HFFc6 (cell line): Measurements from ENCODE around the gene LINC01488. TPM values are rescaled to one million over a fixed set of nuclear protein-coding genes. Genes with fewer than 3 reads are reported as not detected.

ENCODE experiments used
- DNase-seq: peaks from one replicate; pipeline ENCODE4 v3.0.0-alpha.2; 2018
- H3K27ac Mint-ChIP-seq: 2 replicates; pipeline ENCODE4 v1.8.0; 2020; ENCODE audit warnings: mild to moderate bottlenecking, mixed read lengths
- H3K27me3 Mint-ChIP-seq: 2 replicates; pipeline ENCODE4 v1.8.0; 2021; ENCODE audit warnings: mild to moderate bottlenecking, moderate library complexity, mixed read lengths; ENCODE audit not compliant: insufficient read depth
- H3K36me3 Mint-ChIP-seq: 2 replicates; pipeline ENCODE4 v1.8.0; 2021; ENCODE audit warnings: low read depth, mixed read lengths
- H3K4me1 Mint-ChIP-seq: 2 replicates; pipeline ENCODE4 v1.8.0; 2020; ENCODE audit warnings: low read depth, mixed read lengths
- H3K4me3 Mint-ChIP-seq: 2 replicates; pipeline ENCODE4 v1.8.0; 2020; ENCODE audit warnings: mild to moderate bottlenecking, moderate library complexity, mixed read lengths
- H3K9me3 Mint-ChIP-seq: 2 replicates; pipeline ENCODE4 v1.8.0; 2020; ENCODE audit warnings: mild to moderate bottlenecking, mixed read lengths
- CTCF ChIP-seq: fragments of 200-600 bp; sonication (generic); IDR thresholded peaks from 2 replicates; pipeline ENCODE4 v1.5.0; 2021; ENCODE audit warnings: antibody characterized with exemption, mild to moderate bottlenecking
- total RNA-seq, 6 experiments: library from RNA; stranded (reverse); fragmentation: NEBNext Ultra II Directional; extraction: Animal tissue kit (Norgen Biotek cat#: 25700); gene quantifications; 2 replicates in 1 of 6; 3 replicates in 5 of 6; pipeline ENCODE4 v1.2.3, GENCODE V29; 2021

The LINC01488 gene
- total RNA-seq, 6 experiments from 2014 or later: not detected

- H3K27ac Mint-ChIP-seq: no peak overlapping the region
- no peak for TF ChIP-seq CTCF
Measured at GRCh38 chr11:69467646-69468045, 13.8 kb upstream of the LINC01488 start.

GRCh38 chr11:69468221-69468620 is 13.2 kb upstream of the LINC01488 start:
- DNase-seq: no peak
- Mint-ChIP-seq H3K36me3 (peaks cover 5% of the 10 kb centered on the region), H3K27ac (no peak overlapping the region), H3K4me3 (no peak overlapping the region), H3K9me3 (peaks cover 7% of the 10 kb centered on the region), H3K27me3 (peaks cover 5% of the 10 kb centered on the region; the same call in 1 of the 2 replicates), H3K4me1 (peaks cover 7% of the 10 kb centered on the region)
- no peak for TF ChIP-seq CTCF

More at GRCh38 chr11:69467646-69468045, 13.8 kb upstream of the LINC01488 start:
- Mint-ChIP-seq H3K9me3 (peaks cover 6% of the 10 kb centered on the region), H3K36me3 (0 out of 2 replicates have a peak, but pooled peaks cover 4% of the 10 kb centered on the region), H3K27me3 (peaks cover 5% of the 10 kb centered on the region; the same call in 1 of the 2 replicates), H3K4me3 (no peak overlapping the region), H3K4me1 (peaks cover 8% of the 10 kb centered on the region)
- no peak for DNase-seq

GRCh38 chr11:69468911-69469885 is 12.3 kb upstream of the LINC01488 start:
- DNase-seq: no peak
- no peak overlapping the region for H3K4me3 Mint-ChIP-seq
- no peaks in the 10 kb centered on the region for H3K4me1 Mint-ChIP-seq
- no peak overlapping the region for H3K27ac Mint-ChIP-seq
- no peak for TF ChIP-seq CTCF
- H3K36me3 Mint-ChIP-seq: peaks cover 11% of the 10 kb centered on the region
- H3K27me3 Mint-ChIP-seq: peaks cover 5% of the 10 kb centered on the region; the same call in 1 of the 2 replicates
- H3K9me3 Mint-ChIP-seq: peaks cover 14% of the 10 kb centered on the region

GRCh38 chr11:69470301-69470700 is 11.2 kb upstream of the LINC01488 start:
- H3K9me3 Mint-ChIP-seq: peaks cover 16% of the 10 kb centered on the region
- H3K27ac Mint-ChIP-seq: no peak overlapping the region
- H3K4me1 Mint-ChIP-seq: no peaks in the 10 kb centered on the region
- H3K27me3 Mint-ChIP-seq: peaks cover 5% of the 10 kb centered on the region; the same call in 1 of the 2 replicates
- no peak for DNase-seq
- no peak overlapping the region for H3K4me3 Mint-ChIP-seq
- TF ChIP-seq CTCF: no peak
- peaks cover 11% of the 10 kb centered on the region for H3K36me3 Mint-ChIP-seq

GRCh38 chr11:69470793-69471728 is 10.4 kb upstream of the LINC01488 start:
- Mint-ChIP-seq H3K27ac (no peak overlapping the region), H3K36me3 (peaks cover 11% of the 10 kb centered on the region), H3K4me1 (no peaks in the 10 kb centered on the region), H3K4me3 (no peak overlapping the region), H3K9me3 (peaks cover 16% of the 10 kb centered on the region), H3K27me3 (peaks cover 5% of the 10 kb centered on the region; the same call in 1 of the 2 replicates)
- no peak for TF ChIP-seq CTCF
- no peak for DNase-seq
